ENCODE measurements around the gene STK11. TPM values are rescaled to one million over a fixed set of nuclear protein-coding genes. Genes with fewer than 3 reads are reported as not detected.
"Not testable (repeated sequence)": the region's sequence is repeated elsewhere in the genome, so short reads cannot be mapped to it uniquely, and the experiment has no call there.

The STK11 gene
- total RNA-seq, 1 experiment from 2014 or later: 116 TPM

DNA sequence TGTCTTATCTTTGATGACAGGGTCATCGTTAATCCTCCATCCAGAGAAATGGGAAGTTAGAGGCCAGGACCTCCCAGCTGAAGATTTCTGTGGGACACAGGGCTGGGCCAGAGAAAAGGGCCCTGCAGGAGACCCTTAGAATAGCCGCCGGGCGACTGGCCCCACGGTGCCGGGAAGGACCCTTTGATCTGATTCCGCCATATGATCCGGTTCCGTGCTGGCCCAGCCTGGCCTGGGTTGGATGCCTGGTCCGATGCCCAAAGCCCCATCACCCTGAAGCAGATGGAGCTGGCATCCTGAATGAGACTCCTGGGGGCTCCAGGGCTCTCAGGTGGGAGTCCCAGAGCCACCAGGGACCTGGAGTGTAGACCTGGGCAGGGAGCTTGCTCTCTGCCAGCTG, 6.0 kb upstream of the STK11 start:
- TF ChIP-seq POLR2AphosphoS5 (IDR thresholded peaks at IDR 0.05; ENCODE audit: low read depth, low read length) (no peak), TCF7L2 (IDR thresholded peaks at IDR 0.05; ENCODE audit: low read depth, low read length) (no peak), CTCF (IDR thresholded peaks at IDR 0.05) (no peak), SIN3A (IDR thresholded peaks at IDR 0.05; ENCODE audit: borderline replicate concordance, insufficient read depth, low read depth, low read length) (no peak)
- TF ChIP-seq, protein P1, sequence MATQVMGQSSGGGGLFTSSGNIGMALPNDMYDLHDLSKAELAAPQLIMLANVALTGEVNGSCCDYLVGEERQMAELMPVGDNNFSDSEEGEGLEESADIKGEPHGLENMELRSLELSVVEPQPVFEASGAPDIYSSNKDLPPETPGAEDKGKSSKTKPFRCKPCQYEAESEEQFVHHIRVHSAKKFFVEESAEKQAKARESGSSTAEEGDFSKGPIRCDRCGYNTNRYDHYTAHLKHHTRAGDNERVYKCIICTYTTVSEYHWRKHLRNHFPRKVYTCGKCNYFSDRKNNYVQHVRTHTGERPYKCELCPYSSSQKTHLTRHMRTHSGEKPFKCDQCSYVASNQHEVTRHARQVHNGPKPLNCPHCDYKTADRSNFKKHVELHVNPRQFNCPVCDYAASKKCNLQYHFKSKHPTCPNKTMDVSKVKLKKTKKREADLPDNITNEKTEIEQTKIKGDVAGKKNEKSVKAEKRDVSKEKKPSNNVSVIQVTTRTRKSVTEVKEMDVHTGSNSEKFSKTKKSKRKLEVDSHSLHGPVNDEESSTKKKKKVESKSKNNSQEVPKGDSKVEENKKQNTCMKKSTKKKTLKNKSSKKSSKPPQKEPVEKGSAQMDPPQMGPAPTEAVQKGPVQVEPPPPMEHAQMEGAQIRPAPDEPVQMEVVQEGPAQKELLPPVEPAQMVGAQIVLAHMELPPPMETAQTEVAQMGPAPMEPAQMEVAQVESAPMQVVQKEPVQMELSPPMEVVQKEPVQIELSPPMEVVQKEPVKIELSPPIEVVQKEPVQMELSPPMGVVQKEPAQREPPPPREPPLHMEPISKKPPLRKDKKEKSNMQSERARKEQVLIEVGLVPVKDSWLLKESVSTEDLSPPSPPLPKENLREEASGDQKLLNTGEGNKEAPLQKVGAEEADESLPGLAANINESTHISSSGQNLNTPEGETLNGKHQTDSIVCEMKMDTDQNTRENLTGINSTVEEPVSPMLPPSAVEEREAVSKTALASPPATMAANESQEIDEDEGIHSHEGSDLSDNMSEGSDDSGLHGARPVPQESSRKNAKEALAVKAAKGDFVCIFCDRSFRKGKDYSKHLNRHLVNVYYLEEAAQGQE (IDR thresholded peaks at IDR 0.05; ENCODE audit: insufficient read depth in 1 of 2, low read depth in 2 of 2, low read length in 1 of 2): no peak
- BruUV-seq (replicated peaks): no TSS peak
- H3K4me3 ChIP-seq (ENCODE audit: low read depth in 2 of 2, low read length in 2 of 2): no peak overlapping the region
- no peak for DNase-seq (ENCODE audit: low read depth, low spot score)
- POLR2A ChIA-PET: no interaction called here
- H3K36me3 ChIP-seq (ENCODE audit: control insufficient read depth, insufficient read depth, low read length): no peaks in the 10 kb centered on the region
- H3K27ac ChIP-seq (ENCODE audit: low read length): no peak overlapping the region
- in situ Hi-C loops (cut with HindIII; ENCODE audit: low pct_unique_long_range_greater_than_20kb, low sequenced_read_pairs): no loop called here
- no peaks in the 10 kb centered on the region for H3K27me3 ChIP-seq (ENCODE audit: control insufficient read depth, insufficient read depth, low read length)
- intact Hi-C loops (cut with micrococcal nuclease; ENCODE audit: unreplicated experiment): no loop called here
- H3K9me3 ChIP-seq (ENCODE audit: control insufficient read depth, insufficient read depth, low read depth, low read length): no peaks in the 10 kb centered on the region
- no peak for ATAC-seq
- CTCF ChIA-PET: no interaction called here
- H3K4me1 ChIP-seq (ENCODE audit: control insufficient read depth, insufficient read depth, low read length): peaks cover 12% of the 10 kb centered on the region; the same call in 1 of the 2 replicates

DNA sequence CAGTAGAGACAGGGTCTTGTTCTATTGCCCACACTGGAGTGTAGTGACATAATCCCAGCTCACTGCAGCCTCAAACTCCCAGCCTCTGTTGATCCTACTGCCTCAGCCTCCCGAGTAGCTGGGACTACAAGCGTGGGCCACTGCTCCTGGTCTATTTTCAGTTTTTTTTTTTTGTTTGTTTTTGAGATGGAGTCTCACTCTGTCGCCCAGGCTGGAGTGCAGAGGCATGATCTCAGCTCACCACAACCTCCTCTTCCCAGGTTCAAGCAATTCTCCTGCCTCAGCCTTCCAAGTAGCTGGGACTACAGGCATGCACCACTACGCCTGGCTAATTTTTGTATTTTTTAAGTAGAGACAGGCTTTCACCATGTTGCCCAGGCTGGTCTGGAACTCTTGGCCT, 5.0 kb upstream of the STK11 start:
- DNase-seq (ENCODE audit: low read depth, low spot score); CTCF ChIA-PET; in situ Hi-C loops (cut with HindIII; ENCODE audit: low pct_unique_long_range_greater_than_20kb, low sequenced_read_pairs); H3K27ac ChIP-seq (ENCODE audit: low read length); H3K27me3 ChIP-seq (ENCODE audit: control insufficient read depth, insufficient read depth, low read length); intact Hi-C loops (cut with micrococcal nuclease; ENCODE audit: unreplicated experiment); POLR2A ChIA-PET; H3K9me3 ChIP-seq (ENCODE audit: control insufficient read depth, insufficient read depth, low read depth, low read length); H3K36me3 ChIP-seq (ENCODE audit: control insufficient read depth, insufficient read depth, low read length); H3K4me3 ChIP-seq (ENCODE audit: low read depth in 2 of 2, low read length in 2 of 2); ATAC-seq; BruUV-seq (replicated peaks): not testable (repeated sequence)
- H3K4me1 ChIP-seq (ENCODE audit: control insufficient read depth, insufficient read depth, low read length): peaks cover 15% of the 10 kb centered on the region; the same call in 1 of the 2 replicates

GRCh38 chr19:1206150-1206863, 729 bp downstream of the STK11 start:
- Histone ChIP-seq H3K9me3 (ENCODE audit: control insufficient read depth, insufficient read depth, low read depth, low read length) (no peaks in the 10 kb centered on the region), H3K27me3 (ENCODE audit: control insufficient read depth, insufficient read depth, low read length) (no peaks in the 10 kb centered on the region), H3K27ac (ENCODE audit: low read length) (peak overlapping the region; percentile 94), H3K36me3 (ENCODE audit: control insufficient read depth, insufficient read depth, low read length) (no peaks in the 10 kb centered on the region; the same call in none of the 2 replicates), H3K4me1 (ENCODE audit: control insufficient read depth, insufficient read depth, low read length) (peaks cover 28% of the 10 kb centered on the region), H3K4me3 (ENCODE audit: low read depth in 2 of 2, low read length in 2 of 2) (peak overlapping the region; percentile 80 to 82)
- no peak for TF ChIP-seq CTCF (IDR thresholded peaks at IDR 0.05)
- no peak for TF ChIP-seq TCF7L2 (IDR thresholded peaks at IDR 0.05; ENCODE audit: low read depth, low read length)
- no peak for TF ChIP-seq POLR2AphosphoS5 (IDR thresholded peaks at IDR 0.05; ENCODE audit: low read depth, low read length)
- no peak; the same call in 1 of the 2 replicates for TF ChIP-seq SIN3A (IDR thresholded peaks at IDR 0.05; ENCODE audit: borderline replicate concordance, insufficient read depth, low read depth, low read length)
- TF ChIP-seq, protein P1 (IDR thresholded peaks at IDR 0.05; ENCODE audit: insufficient read depth in 1 of 2, low read depth in 2 of 2, low read length in 1 of 2): no peak
- ATAC-seq (no peak), DNase-seq (ENCODE audit: low read depth, low spot score) (no peak)
- in situ Hi-C loops (cut with HindIII; ENCODE audit: low pct_unique_long_range_greater_than_20kb, low sequenced_read_pairs): no loop called here
- intact Hi-C loops (cut with micrococcal nuclease; ENCODE audit: unreplicated experiment): no loop called here
- POLR2A ChIA-PET: interaction anchor here (0.6 kb wide), 1 partner anchor 116 kb away, joined by 4 read pairs; no protein-coding TSS in a partner anchor
- CTCF ChIA-PET: no interaction called here
- BruUV-seq (replicated peaks): no TSS peak
